GM12872 (cell line): Measurements from ENCODE around the gene GUCA1C.

Experiments
- TF ChIP-seq, protein P1 (sequence below): IDR thresholded peaks from 3 replicates; pipeline ENCODE4 v1.5.1; 2011; ENCODE audit warnings: low read depth, mild to moderate bottlenecking, low read length, moderate library complexity; ENCODE audit not compliant: insufficient read depth

The GUCA1C gene, protein sequence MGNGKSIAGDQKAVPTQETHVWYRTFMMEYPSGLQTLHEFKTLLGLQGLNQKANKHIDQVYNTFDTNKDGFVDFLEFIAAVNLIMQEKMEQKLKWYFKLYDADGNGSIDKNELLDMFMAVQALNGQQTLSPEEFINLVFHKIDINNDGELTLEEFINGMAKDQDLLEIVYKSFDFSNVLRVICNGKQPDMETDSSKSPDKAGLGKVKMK

DNA sequence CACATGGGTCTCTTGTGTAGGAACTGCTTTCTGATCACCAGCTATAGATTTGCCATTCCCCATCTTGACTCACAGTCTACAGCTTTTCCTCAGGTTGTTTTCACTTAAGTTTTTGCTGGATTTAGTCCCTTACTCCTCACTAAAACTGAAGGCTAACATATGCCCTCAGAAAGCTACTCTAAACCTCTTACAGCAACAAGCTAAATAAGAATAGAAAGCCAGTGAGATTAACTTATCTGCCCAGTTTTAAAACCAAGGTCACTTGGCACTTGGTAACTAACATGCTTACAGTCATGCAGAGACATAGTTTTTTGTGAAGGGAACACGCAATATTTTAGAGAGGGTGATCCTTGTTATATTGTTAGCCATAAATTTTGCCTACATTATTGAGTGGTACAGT is at the start of gene GUCA1C:
GUCA1C (minus strand) TSS at position 180 of the 400 bp plus-strand sequence; CDS start at position 63, 117 bp downstream.
- TF ChIP-seq, protein P1, sequence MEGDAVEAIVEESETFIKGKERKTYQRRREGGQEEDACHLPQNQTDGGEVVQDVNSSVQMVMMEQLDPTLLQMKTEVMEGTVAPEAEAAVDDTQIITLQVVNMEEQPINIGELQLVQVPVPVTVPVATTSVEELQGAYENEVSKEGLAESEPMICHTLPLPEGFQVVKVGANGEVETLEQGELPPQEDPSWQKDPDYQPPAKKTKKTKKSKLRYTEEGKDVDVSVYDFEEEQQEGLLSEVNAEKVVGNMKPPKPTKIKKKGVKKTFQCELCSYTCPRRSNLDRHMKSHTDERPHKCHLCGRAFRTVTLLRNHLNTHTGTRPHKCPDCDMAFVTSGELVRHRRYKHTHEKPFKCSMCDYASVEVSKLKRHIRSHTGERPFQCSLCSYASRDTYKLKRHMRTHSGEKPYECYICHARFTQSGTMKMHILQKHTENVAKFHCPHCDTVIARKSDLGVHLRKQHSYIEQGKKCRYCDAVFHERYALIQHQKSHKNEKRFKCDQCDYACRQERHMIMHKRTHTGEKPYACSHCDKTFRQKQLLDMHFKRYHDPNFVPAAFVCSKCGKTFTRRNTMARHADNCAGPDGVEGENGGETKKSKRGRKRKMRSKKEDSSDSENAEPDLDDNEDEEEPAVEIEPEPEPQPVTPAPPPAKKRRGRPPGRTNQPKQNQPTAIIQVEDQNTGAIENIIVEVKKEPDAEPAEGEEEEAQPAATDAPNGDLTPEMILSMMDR, result no peak

DNA sequence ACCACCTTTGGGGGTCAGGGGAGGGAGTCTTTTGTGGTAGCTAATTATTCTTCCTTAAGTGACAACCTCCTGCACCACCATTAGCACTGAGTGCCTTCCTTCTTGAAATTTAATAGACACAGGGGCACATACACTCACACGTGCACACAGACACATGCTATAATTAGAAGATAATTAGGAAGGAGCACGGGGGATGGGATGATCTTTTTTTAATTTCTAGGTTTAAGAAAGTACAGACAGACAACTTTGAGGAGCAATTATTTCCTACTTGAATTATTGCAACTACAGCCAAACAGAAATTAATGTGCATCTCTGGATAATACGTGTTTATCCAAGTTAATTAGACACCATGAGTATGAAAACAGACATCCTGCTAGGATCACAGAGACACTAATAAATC is 44.8 kb upstream of the GUCA1C start:
- TF ChIP-seq, protein P1, result no peak

DNA sequence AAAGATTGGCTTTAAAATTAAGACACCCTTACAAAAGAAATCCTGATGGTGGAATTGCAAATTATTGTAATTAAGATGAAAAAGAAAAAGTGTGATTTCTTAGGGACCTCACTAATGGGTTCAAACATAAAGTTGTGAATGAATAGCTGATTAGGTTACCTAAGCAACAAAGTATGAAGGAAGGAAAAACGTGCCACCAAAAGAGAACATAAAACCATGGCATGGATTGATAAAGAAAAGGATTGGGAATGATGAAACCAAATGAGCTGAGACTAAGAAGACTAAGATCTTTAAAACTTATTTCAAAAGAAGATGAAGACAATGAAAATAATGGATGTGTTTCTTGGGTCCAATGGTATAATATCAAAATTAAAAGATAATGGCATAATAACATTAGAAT is 32.2 kb upstream of the GUCA1C start:
- TF ChIP-seq, protein P1, result no peak

DNA sequence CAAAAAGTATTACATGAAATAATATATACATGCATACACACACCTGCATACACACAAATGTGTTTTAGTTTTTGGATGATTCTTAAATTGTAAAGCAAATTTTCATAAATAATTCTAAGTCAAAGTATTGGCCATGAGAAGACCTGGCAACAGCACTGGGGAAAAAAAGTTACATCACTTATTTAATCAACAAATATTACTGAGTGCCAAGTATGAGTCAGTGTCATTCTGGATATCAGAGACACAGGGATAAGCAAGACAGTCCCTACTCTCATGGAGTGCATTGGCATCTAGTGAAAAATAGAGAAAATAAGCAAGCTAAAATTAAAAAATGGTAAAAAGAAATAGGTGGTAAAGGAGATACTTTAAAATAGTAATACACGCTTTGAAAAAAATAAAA is 29.4 kb upstream of the GUCA1C start:
- TF ChIP-seq, protein P1, result no peak

DNA sequence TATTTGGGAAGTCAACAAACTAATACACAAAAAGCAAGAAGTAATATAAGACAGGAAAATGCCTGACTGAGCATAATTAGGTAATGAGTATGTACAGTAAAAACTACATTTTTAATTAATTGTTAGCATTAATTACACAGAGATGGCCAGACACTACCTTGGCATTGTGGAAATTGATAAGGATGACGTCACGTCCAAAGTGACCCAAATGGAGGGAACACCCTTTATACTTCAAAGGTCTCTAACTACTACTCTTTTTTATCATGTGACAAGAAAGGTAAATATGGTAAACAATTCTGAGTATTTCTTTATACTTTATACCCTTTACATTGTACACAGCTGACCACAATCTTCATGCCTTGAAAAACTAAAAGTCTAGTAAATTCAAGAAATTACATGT is 22.4 kb upstream of the GUCA1C start:
- TF ChIP-seq, protein P1, result no peak

DNA sequence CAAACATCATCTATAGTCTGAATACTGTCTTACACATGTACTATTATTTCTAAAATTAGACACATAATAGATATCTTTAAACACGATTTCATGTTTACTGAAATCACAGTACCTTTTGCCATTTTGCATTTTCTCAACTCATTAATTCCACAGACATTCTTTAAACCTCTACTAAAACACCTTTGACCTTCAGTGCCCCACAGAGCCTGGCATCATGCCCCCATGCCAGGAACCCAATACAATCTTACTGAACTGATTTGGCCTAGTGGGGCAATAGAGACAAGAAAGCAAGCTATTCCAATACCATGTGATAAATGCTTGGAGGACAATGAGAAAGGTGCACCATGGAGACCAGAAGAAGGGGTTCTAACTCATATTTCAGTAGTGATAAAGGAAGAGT is 19.3 kb upstream of the GUCA1C start:
- TF ChIP-seq, protein P1, result no peak

DNA sequence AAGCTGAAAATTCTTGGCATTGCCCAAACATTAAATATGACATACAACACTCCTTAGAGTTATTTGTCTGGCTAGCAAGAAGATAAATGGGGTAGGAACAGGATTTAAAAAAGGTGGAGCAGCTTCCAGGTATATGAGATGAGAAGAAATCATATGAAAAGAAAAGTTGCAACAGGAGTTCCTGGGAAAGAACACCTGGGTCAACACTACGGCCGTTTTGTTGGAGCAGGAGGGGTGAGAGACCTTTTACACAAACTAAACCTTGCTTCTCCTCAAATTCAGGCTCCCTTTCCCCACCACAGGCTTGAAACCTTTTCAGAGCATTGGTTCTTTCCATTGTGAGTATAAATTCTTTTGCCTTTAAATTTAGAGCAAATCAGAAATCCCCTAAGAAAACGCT is 18.8 kb upstream of the GUCA1C start:
- TF ChIP-seq, protein P1, result no peak
